NT2/D1 (cell line): ENCODE data around the gene LRRC73.

Source experiments
- SUZ12 ChIP-seq: IDR thresholded peaks from 2 replicates; pipeline ENCODE4 v1.6.1; 2011; ENCODE audit not compliant: insufficient read length, insufficient read depth; ENCODE audit errors: extremely low read depth
- YY1 ChIP-seq: IDR thresholded peaks from 2 replicates; pipeline ENCODE4 v1.6.1; 2011; ENCODE audit not compliant: insufficient read length, insufficient read depth
- ZNF274 ChIP-seq: IDR thresholded peaks from 2 replicates; pipeline ENCODE4 v1.6.1; 2011; ENCODE audit warnings: mild to moderate bottlenecking, low read depth, low read length

- TF ChIP-seq YY1 = no peak
- TF ChIP-seq ZNF274 = no peak
- no peak for TF ChIP-seq SUZ12
Observed at GRCh38 chr6:43520097-43520496, 10.0 kb upstream of the LRRC73 start.
